Skeletal muscle tissue (tissue), 4 donors: ENCODE data around the gene FBXO24. TPM values are rescaled to one million over a fixed set of nuclear protein-coding genes. Genes with fewer than 3 reads are reported as not detected.

Experiments
- H3K27ac ChIP-seq: one replicate; pipeline ENCODE4 v1.7.0; 2013; ENCODE audit warnings: mild to moderate bottlenecking, low read depth, low read length, inconsistent platforms
- H3K27me3 ChIP-seq, 3 donors: one replicate each; pipeline ENCODE4 v1.7.0; 2013; ENCODE audit warnings: low read length in 3 of 3; ENCODE audit not compliant: control insufficient read depth in 3 of 3, insufficient read depth in 3 of 3
- H3K36me3 ChIP-seq, 3 donors: one replicate each; pipeline ENCODE4 v1.7.0; 2013; ENCODE audit warnings: low read length in 3 of 3; ENCODE audit not compliant: control insufficient read depth in 3 of 3, insufficient read depth in 3 of 3
- H3K4me1 ChIP-seq, 3 donors: one replicate each; pipeline ENCODE4 v1.7.0; 2013; ENCODE audit warnings: low read length in 3 of 3, mild to moderate bottlenecking in 3 of 3; ENCODE audit not compliant: control insufficient read depth in 3 of 3, insufficient read depth in 3 of 3
- H3K4me3 ChIP-seq, 3 donors: one replicate each; pipeline ENCODE4 v1.7.0; 2013; ENCODE audit warnings: low read length in 3 of 3
- H3K9ac ChIP-seq, 3 donors: one replicate each; pipeline ENCODE4 v1.7.0; 2013; ENCODE audit warnings: low read length in 3 of 3, mild to moderate bottlenecking in 3 of 3, moderate library complexity in 2 of 3, low read depth in 1 of 3
- H3K9me3 ChIP-seq, 3 donors: one replicate each; pipeline ENCODE4 v1.7.0; 2013; ENCODE audit warnings: low read length in 3 of 3; ENCODE audit not compliant: control insufficient read depth in 3 of 3
- total RNA-seq: library from RNA; depleted of rRNA; stranded (reverse); fragments of >200 nt; gene quantifications from one replicate; pipeline ENCODE4 v1.2.3, GENCODE V29; 2014
- donor health status: Osteomylitis.

The FBXO24 gene
- total RNA-seq, 1 donor from 2014 or later = 1.0 TPM

- Histone ChIP-seq H3K9ac (peak overlapping the region in 2 of 3 donors; percentile 50 to 60), H3K9me3 (no peaks in the 10 kb centered on the region), H3K27me3 (peaks cover 9 to 28% (median 18%) of the 10 kb centered on the region in 3 donors), H3K4me1 (peaks cover 6 to 19% (median 16%) of the 10 kb centered on the region in 3 donors), H3K36me3 (peaks cover 0 to 4% (median 0%) of the 10 kb centered on the region in 3 donors), H3K27ac (peak overlapping the region; percentile 72), H3K4me3 (peak overlapping the region; percentile 70 to 73 (median 71))
Measured at GRCh38 chr7:100604028-100604975, 18.2 kb downstream of the FBXO24 start.

GRCh38 chr7:100604976-100605911 is 19.1 kb downstream of the FBXO24 start:
- Histone ChIP-seq H3K4me3 (peak overlapping the region; percentile 60 to 70 (median 67)), H3K27me3 (peaks cover 4 to 25% (median 18%) of the 10 kb centered on the region in 3 donors), H3K4me1 (peaks cover 6 to 19% (median 16%) of the 10 kb centered on the region in 3 donors), H3K36me3 (peaks cover 0 to 4% (median 0%) of the 10 kb centered on the region in 3 donors), H3K9me3 (no peaks in the 10 kb centered on the region), H3K27ac (no peak overlapping the region), H3K9ac (peak overlapping the region in 2 of 3 donors; percentile 50 to 60)

GRCh38 chr7:100606313-100606712 is 20.2 kb downstream of the FBXO24 start:
- peaks cover 0 to 18% (median 15%) of the 10 kb centered on the region in 3 donors for H3K27me3 ChIP-seq
- H3K4me3 ChIP-seq = no peak overlapping the region
- peaks cover 6 to 19% (median 16%) of the 10 kb centered on the region in 3 donors for H3K4me1 ChIP-seq
- H3K27ac ChIP-seq = no peak overlapping the region
- peaks cover 0 to 4% (median 0%) of the 10 kb centered on the region in 3 donors for H3K36me3 ChIP-seq
- no peaks in the 10 kb centered on the region for H3K9me3 ChIP-seq
- H3K9ac ChIP-seq = no peak overlapping the region

- Histone ChIP-seq H3K9ac (no peak overlapping the region), H3K4me3 (no peak overlapping the region), H3K27ac (no peak overlapping the region), H3K27me3 (peaks cover 0 to 15% (median 12%) of the 10 kb centered on the region in 3 donors), H3K9me3 (no peaks in the 10 kb centered on the region), H3K4me1 (peaks cover 6 to 19% (median 16%) of the 10 kb centered on the region in 3 donors), H3K36me3 (peaks cover 0 to 4% (median 0%) of the 10 kb centered on the region in 3 donors)
Measured at GRCh38 chr7:100607111-100607510, 21.0 kb downstream of the FBXO24 start.

- H3K36me3 ChIP-seq = peaks cover 0 to 8% (median 2%) of the 10 kb centered on the region in 3 donors
- H3K27me3 ChIP-seq = peaks cover 0 to 7% (median 5%) of the 10 kb centered on the region in 3 donors
- H3K9ac ChIP-seq = no peak overlapping the region
- no peak overlapping the region for H3K4me3 ChIP-seq
- peaks cover 12 to 20% (median 13%) of the 10 kb centered on the region in 3 donors for H3K4me1 ChIP-seq
- H3K27ac ChIP-seq = no peak overlapping the region
- H3K9me3 ChIP-seq = no peaks in the 10 kb centered on the region
Measured at GRCh38 chr7:100609958-100610357, 23.8 kb downstream of the FBXO24 start.

GRCh38 chr7:100611983-100612729 is 26.0 kb downstream of the FBXO24 start, which contains the start of gene MOSPD3:
Gene MOSPD3 (plus strand): TSS chr7:100612540. CDS start chr7:100612792, 252 bp downstream.
- peak within 1 kb of the TSS; percentile 82 to 94 (median 90) for H3K9ac ChIP-seq
- peaks cover 0 to 11% (median 2%) of the 10 kb centered on the region in 3 donors for H3K36me3 ChIP-seq
- no peaks in the 10 kb centered on the region for H3K9me3 ChIP-seq
- no peaks in the 10 kb centered on the region for H3K27me3 ChIP-seq
- H3K4me3 ChIP-seq = peak within 1 kb of the TSS; percentile 88 to 93 (median 91)
- peaks cover 8 to 11% (median 8%) of the 10 kb centered on the region in 3 donors for H3K4me1 ChIP-seq
- peak within 1 kb of the TSS; percentile 94 for H3K27ac ChIP-seq

GRCh38 chr7:100612730-100613390 is 26.7 kb downstream of the FBXO24 start:
- H3K9ac ChIP-seq = peak overlapping the region; percentile 74 to 90 (median 82)

GRCh38 chr7:100613412-100614175 is 27.5 kb downstream of the FBXO24 start:
- peaks cover 8 to 11% (median 8%) of the 10 kb centered on the region in 3 donors for H3K4me1 ChIP-seq
- H3K9me3 ChIP-seq = no peaks in the 10 kb centered on the region
- H3K27me3 ChIP-seq = no peaks in the 10 kb centered on the region
- peak overlapping the region; percentile 74 to 90 (median 82) for H3K9ac ChIP-seq
- no peak overlapping the region for H3K27ac ChIP-seq
- peak overlapping the region; percentile 88 to 93 (median 91) for H3K4me3 ChIP-seq
- peaks cover 0 to 8% (median 2%) of the 10 kb centered on the region in 3 donors for H3K36me3 ChIP-seq

More at GRCh38 chr7:100612730-100613390, 26.7 kb downstream of the FBXO24 start:
- Histone ChIP-seq H3K36me3 (peaks cover 0 to 8% (median 2%) of the 10 kb centered on the region in 3 donors), H3K4me1 (peaks cover 8 to 11% (median 8%) of the 10 kb centered on the region in 3 donors), H3K9me3 (no peaks in the 10 kb centered on the region), H3K27me3 (no peaks in the 10 kb centered on the region), H3K4me3 (peak overlapping the region; percentile 88 to 93 (median 91)), H3K27ac (peak overlapping the region; percentile 94)
